GM12875 (cell line): Measurements from ENCODE around the gene GINS1.

Source experiments
- H3K4me3 ChIP-seq: one replicate; pipeline ENCODE4 v1.5.1; 2011; ENCODE audit warnings: low read depth, low read length, control low read depth
- TF ChIP-seq, protein P1 (sequence below): IDR thresholded peaks from 2 replicates; pipeline ENCODE4 v1.5.1; 2011; ENCODE audit warnings: low read depth, mild to moderate bottlenecking, control low read depth, inconsistent platforms, low read length, moderate library complexity, borderline replicate concordance; ENCODE audit not compliant: insufficient read depth

GINS1 gene

DNA sequence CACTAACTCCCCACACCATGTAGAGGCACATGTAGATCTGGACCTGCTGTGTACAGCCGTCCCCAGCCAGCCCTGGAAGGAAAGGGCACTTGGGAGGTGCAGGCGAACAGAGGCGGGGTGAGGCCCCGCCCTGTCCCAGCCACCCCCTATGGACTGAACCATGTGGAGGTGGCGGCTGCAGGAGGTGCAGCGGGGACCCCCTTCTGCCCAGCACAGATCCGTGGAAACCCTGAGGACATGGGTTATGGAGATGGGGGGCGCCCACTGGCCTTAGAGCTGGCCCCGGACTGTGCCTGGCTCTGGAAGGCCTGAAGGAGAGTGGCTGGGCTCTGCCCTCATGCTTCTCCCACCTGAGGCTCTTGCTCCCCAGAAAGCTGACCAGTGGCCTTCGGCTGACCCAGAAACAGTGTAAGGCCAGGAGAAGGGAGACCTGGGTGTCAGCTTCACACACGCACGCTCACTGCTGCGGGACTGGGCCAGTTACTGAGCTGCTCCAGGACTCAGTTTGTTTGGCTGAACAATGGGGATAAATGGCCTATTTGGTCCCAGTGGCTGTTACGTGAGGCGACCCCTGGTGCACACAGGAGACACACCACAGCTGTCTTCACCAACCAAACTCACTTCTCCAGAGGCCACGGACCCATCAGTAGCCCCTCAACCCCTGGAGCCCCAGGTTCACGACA is 87.2 kb downstream of the GINS1 start:
- TF ChIP-seq, protein P1, sequence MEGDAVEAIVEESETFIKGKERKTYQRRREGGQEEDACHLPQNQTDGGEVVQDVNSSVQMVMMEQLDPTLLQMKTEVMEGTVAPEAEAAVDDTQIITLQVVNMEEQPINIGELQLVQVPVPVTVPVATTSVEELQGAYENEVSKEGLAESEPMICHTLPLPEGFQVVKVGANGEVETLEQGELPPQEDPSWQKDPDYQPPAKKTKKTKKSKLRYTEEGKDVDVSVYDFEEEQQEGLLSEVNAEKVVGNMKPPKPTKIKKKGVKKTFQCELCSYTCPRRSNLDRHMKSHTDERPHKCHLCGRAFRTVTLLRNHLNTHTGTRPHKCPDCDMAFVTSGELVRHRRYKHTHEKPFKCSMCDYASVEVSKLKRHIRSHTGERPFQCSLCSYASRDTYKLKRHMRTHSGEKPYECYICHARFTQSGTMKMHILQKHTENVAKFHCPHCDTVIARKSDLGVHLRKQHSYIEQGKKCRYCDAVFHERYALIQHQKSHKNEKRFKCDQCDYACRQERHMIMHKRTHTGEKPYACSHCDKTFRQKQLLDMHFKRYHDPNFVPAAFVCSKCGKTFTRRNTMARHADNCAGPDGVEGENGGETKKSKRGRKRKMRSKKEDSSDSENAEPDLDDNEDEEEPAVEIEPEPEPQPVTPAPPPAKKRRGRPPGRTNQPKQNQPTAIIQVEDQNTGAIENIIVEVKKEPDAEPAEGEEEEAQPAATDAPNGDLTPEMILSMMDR: no peak

DNA sequence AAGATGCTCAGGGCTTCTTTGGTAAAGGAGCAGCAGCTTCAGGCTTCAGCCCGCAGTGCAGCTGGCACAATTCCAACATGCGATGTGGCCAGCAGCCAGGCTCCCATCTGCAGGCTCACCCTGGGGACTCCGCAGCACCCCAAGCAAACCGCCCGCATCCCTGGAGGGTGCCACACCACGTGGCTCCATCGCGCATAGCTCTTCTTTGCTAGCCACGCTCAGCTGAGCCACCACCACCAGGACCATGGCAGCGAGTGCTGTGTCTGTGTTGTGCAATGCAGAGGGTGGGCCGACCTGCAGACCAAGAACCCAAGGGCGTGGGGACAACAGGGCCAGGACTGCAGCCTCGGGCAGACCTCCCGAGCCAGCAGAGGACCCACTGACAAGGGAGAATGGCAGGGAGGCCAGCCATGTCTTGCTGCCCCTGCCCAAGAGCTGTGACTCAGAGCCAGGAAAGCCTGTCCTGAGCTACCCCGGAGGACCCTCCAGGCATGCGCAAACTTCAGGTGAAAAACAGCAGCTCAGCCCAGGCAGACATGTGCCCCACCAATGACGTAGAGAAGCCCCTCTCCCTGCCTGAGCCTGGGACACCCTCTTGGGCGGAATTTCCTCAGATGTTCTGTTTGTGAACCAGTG is 87.8 kb downstream of the GINS1 start:
- H3K4me3 ChIP-seq: no peak overlapping the region
- TF ChIP-seq, protein P1: no peak

More for the DNA sequence above, 87.2 kb downstream of the GINS1 start:
- no peak overlapping the region for H3K4me3 ChIP-seq

DNA sequence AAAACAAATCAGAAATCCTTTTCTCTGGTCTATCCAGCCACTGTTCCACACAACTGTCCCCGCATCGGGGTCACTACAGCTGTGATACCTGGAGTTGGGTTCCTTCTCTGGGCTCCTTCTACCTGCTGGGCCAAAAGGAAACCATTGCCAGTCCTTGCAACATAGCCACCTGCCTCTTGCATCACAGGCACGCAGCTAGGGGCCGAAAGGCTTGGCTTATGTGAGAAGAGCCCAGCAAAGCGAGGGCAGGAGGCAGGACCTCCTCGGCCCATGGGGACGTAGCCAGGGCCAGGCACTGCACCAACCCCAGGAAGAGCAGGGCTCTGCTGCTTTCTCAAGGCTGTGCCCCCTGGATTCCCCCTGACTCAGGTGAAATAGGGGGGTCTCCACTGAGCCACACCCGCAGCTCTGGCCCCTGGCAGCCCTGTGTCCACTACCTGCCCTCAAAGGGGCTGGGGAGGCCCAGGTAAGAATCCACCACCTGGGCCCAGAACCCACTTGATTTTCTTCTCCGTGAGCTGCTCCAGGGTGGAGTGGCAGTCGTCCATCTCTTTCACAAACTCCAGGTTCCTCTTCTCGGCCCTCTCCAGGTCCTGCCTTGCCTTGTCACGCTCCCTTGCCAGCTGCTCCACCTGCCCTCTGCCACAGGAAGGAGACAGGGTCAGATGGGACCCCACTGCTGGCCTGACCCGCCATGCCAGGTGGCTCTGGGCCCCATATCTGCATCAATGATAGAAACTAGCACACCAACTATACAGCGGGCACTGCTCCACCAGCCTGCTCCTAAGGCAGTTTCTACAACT is 88.9 kb downstream of the GINS1 start:
- no peak overlapping the region for H3K4me3 ChIP-seq
- TF ChIP-seq, protein P1: no peak

DNA sequence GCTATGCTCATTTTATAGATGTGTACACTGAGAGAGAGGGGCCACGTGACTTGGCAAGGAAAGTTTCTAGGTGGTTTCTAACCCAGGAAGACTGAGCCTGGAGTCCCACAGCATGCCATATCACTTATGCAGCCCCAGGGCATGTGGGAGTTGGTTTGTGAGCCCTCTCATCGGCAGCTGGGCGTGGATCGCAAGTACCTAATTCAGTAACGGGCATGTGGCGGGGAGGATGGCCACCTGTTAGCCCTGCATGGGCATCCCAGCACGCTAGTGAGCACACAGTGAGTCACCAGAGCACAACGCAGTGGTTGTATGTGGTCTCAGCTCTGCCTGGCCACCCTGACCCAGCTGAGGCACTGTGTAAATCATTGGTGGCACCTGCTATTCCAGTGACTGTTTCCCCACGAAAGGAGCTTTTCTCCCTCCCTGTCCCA is 89.5 kb downstream of the GINS1 start:
- TF ChIP-seq, protein P1: no peak
- H3K4me3 ChIP-seq: no peak overlapping the region

DNA sequence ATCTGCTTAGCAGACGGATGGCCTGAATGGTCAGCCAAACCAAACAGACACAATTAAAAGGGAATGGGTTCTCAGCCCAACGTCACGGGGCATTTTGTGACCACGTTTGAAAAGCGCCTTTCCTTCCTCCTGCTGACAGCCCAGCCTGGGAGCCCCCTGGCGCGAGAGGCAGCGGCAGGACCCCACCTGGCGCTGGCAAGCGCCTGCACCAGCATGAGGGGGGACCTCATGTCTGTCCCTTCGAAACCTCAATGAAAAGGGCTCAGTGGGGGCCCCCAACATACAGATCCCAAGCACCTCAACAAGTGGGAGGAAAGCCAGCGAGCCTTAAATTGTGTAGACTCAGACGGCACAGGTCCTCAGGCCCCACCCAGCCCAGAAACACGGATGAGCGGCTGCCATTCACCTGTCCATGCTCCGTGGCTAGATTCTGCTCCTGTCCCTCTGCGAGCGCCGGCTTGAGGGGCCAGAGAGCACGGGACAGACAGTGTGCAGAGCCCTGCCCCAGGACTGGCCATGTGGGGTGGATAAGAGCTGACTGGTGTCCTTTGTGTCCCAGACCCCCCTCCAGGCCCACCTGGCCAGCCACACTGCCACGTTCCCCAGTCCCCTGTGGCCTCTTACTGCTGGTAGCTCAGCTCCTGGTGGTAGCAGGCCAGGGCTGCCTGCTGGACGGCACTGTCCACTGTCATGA is 90.3 kb downstream of the GINS1 start:
- no peak overlapping the region for H3K4me3 ChIP-seq
- TF ChIP-seq, protein P1: no peak
